ENCODE data around the gene ACSL1. TPM values are rescaled to one million over a fixed set of nuclear protein-coding genes. Genes with fewer than 3 reads are reported as not detected.

ACSL1 gene
- polyA plus RNA-seq, 2 donors: 41.9 to 46.5 TPM

DNA sequence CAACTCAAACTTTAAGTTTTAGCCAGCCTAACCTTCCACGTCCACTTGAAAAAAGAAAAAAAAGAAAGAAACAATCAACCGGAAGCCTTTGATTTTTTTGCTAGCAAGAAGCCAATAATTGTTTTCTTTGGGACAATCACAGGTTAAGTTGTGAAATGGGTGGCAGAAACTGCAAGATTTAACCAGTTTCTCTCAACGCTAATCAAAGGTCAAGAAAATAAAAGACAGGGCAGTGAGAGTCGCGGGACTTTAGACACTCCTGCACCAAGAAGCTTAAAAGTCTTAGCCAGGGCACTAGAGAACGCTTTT lies 1.0 kb downstream of the ACSL1 start:
- 29 to 37% methylated on average over 6 of the region's 6 CpGs for WGBS, 2 donors
- H3K36me3 ChIP-seq (ENCODE audit: control insufficient read depth in 2 of 2, insufficient read depth in 2 of 2, low read length in 1 of 2): peaks cover 0 to 2% of the 10 kb centered on the region in 2 donors
- H3K27ac ChIP-seq (ENCODE audit: low read depth in 2 of 2, low read length in 1 of 2): peak overlapping the region in 1 of 2 donors; percentile 79
- peak overlapping the region; percentile 75 to 84 for H3K4me3 ChIP-seq (ENCODE audit: low read depth in 1 of 2, low read length in 2 of 2)
- H3K4me1 ChIP-seq (ENCODE audit: control insufficient read depth in 2 of 2, insufficient read depth in 2 of 2, low read length in 1 of 2): peaks cover 0 to 5% of the 10 kb centered on the region in 2 donors
- no peaks in the 10 kb centered on the region for H3K9me3 ChIP-seq (ENCODE audit: control insufficient read depth in 2 of 2, insufficient read depth in 1 of 2, low read depth in 1 of 2, low read length in 1 of 2)
- no peaks in the 10 kb centered on the region for H3K27me3 ChIP-seq (ENCODE audit: control insufficient read depth in 1 of 2, insufficient read depth in 2 of 2, low read length in 2 of 2)

DNA sequence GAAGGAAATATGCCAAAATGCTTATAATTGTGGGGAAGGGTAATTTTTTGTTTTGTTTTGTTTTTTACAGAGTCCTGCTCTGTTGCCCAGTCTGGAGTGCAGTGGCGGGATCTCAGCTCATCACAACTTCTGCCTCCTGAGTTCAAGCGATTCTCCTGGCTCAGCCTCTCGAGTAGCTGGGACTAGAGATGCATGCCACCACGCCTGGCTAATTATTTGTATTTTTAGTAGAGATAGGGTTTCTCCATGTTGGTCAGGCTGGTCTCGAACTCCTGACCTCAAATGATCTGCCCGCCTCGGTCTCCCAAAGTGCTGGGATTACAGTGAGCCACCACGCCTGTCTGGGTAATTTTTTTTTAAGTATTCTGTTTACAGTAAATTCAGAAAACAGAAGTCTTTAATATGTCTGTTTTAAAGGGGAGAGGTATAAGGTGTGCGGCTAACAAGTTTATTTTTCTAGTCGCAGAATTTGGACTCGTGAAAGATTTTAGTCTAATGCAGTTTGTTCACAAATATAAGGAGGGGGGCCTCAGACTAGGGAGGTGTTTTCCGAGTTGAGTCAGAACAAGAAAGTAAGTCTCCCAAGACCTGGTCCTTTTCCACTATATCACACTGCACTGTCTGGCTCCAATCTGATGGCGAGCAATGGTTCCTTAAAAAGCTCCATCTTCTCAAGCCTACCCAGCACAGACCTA lies 1.5 kb downstream of the ACSL1 start:
- Histone ChIP-seq H3K27ac (ENCODE audit: low read depth in 2 of 2, low read length in 1 of 2) (no peak overlapping the region), H3K4me3 (ENCODE audit: low read depth in 1 of 2, low read length in 2 of 2) (no peak overlapping the region), H3K9me3 (ENCODE audit: control insufficient read depth in 2 of 2, insufficient read depth in 1 of 2, low read depth in 1 of 2, low read length in 1 of 2) (no peaks in the 10 kb centered on the region), H3K36me3 (ENCODE audit: control insufficient read depth in 2 of 2, insufficient read depth in 2 of 2, low read length in 1 of 2) (peaks cover 0 to 2% of the 10 kb centered on the region in 2 donors), H3K4me1 (ENCODE audit: control insufficient read depth in 2 of 2, insufficient read depth in 2 of 2, low read length in 1 of 2) (peaks cover 0 to 5% of the 10 kb centered on the region in 2 donors), H3K27me3 (ENCODE audit: control insufficient read depth in 1 of 2, insufficient read depth in 2 of 2, low read length in 2 of 2) (no peaks in the 10 kb centered on the region)
- WGBS, 2 donors: 82 to 85% methylated on average over 13 of the region's 13 CpGs

DNA sequence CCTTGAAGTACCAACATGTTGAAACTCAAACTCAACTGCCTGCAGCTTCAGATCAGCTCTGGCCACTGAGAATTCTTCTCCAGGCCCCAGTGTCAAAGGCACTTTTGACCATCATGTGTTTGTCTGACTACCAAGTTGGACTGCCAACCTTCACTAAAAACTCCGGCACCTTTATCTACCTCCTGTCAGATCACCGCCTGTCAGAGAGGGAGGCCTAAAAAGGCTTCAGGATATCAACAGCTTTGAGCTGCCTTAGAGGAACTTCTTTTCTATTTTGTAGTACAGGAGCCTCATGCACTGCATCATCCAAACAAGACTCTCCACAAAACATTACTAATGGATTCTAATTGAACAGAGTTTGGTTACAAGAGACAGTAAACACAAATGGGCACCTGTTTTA lies 2.8 kb downstream of the ACSL1 start:
- H3K27me3 ChIP-seq (ENCODE audit: control insufficient read depth in 1 of 2, insufficient read depth in 2 of 2, low read length in 2 of 2): no peaks in the 10 kb centered on the region
- H3K36me3 ChIP-seq (ENCODE audit: control insufficient read depth in 2 of 2, insufficient read depth in 2 of 2, low read length in 1 of 2): peaks cover 0 to 2% of the 10 kb centered on the region in 2 donors
- peaks cover 2 to 5% of the 10 kb centered on the region in 2 donors for H3K4me1 ChIP-seq (ENCODE audit: control insufficient read depth in 2 of 2, insufficient read depth in 2 of 2, low read length in 1 of 2)
- H3K9me3 ChIP-seq (ENCODE audit: control insufficient read depth in 2 of 2, insufficient read depth in 1 of 2, low read depth in 1 of 2, low read length in 1 of 2): no peaks in the 10 kb centered on the region
- no peak overlapping the region for H3K4me3 ChIP-seq (ENCODE audit: low read depth in 1 of 2, low read length in 2 of 2)
- no peak overlapping the region for H3K27ac ChIP-seq (ENCODE audit: low read depth in 2 of 2, low read length in 1 of 2)
- WGBS, 2 donors: 93 to 97% methylated on average over 2 of the region's 2 CpGs

GRCh38 chr4:184822356-184822755 lies 3.4 kb downstream of the ACSL1 start:
- no peak overlapping the region for H3K27ac ChIP-seq (ENCODE audit: low read depth in 2 of 2, low read length in 1 of 2)
- peaks cover 0 to 2% of the 10 kb centered on the region in 2 donors for H3K36me3 ChIP-seq (ENCODE audit: control insufficient read depth in 2 of 2, insufficient read depth in 2 of 2, low read length in 1 of 2)
- whole genome bisulfite sequencing, 2 donors: 96% methylated on average over 9 of the region's 9 CpGs
- H3K9me3 ChIP-seq (ENCODE audit: control insufficient read depth in 2 of 2, insufficient read depth in 1 of 2, low read depth in 1 of 2, low read length in 1 of 2): no peaks in the 10 kb centered on the region
- peaks cover 2 to 5% of the 10 kb centered on the region in 2 donors for H3K4me1 ChIP-seq (ENCODE audit: control insufficient read depth in 2 of 2, insufficient read depth in 2 of 2, low read length in 1 of 2)
- no peaks in the 10 kb centered on the region for H3K27me3 ChIP-seq (ENCODE audit: control insufficient read depth in 1 of 2, insufficient read depth in 2 of 2, low read length in 2 of 2)
- H3K4me3 ChIP-seq (ENCODE audit: low read depth in 1 of 2, low read length in 2 of 2): no peak overlapping the region

DNA sequence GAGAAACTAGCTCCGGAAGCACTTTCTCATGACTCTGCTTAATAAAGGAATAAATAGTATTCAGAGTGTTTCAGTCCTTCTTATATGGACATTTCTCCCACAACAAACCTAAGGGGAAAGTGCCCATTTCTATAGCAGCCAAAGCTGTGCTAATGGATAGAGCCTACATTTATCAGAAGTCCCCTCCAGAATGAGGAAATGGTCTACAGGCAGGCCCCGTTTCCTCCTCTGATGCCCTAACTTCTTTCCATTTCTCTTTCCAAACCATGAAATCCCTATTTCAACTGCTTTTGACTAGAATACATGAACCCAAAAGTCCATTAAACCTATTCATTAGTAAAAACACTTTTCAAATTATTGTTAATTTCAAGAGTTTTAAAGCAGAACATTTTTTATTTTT lies 4.5 kb downstream of the ACSL1 start:
- H3K36me3 ChIP-seq (ENCODE audit: control insufficient read depth in 2 of 2, insufficient read depth in 2 of 2, low read length in 1 of 2): peaks cover 0 to 2% of the 10 kb centered on the region in 2 donors
- H3K9me3 ChIP-seq (ENCODE audit: control insufficient read depth in 2 of 2, insufficient read depth in 1 of 2, low read depth in 1 of 2, low read length in 1 of 2): no peaks in the 10 kb centered on the region
- H3K27me3 ChIP-seq (ENCODE audit: control insufficient read depth in 1 of 2, insufficient read depth in 2 of 2, low read length in 2 of 2): no peaks in the 10 kb centered on the region
- peaks cover under 1 to 2% of the 10 kb centered on the region in 2 donors for H3K4me1 ChIP-seq (ENCODE audit: control insufficient read depth in 2 of 2, insufficient read depth in 2 of 2, low read length in 1 of 2)
- 91 to 95% methylated on average over 2 of the region's 2 CpGs for WGBS, 2 donors
- H3K27ac ChIP-seq (ENCODE audit: low read depth in 2 of 2, low read length in 1 of 2): no peak overlapping the region
- no peak overlapping the region for H3K4me3 ChIP-seq (ENCODE audit: low read depth in 1 of 2, low read length in 2 of 2)

GRCh38 chr4:184819786-184820185 lies 6.0 kb downstream of the ACSL1 start:
- WGBS, 2 donors: 81 to 86% methylated on average over 6 of the region's 6 CpGs
- peaks cover 0 to 2% of the 10 kb centered on the region in 2 donors for H3K36me3 ChIP-seq (ENCODE audit: control insufficient read depth in 2 of 2, insufficient read depth in 2 of 2, low read length in 1 of 2)
- no peak overlapping the region for H3K4me3 ChIP-seq (ENCODE audit: low read depth in 1 of 2, low read length in 2 of 2)
- H3K4me1 ChIP-seq (ENCODE audit: control insufficient read depth in 2 of 2, insufficient read depth in 2 of 2, low read length in 1 of 2): peaks cover 3 to 7% of the 10 kb centered on the region in 2 donors
- H3K9me3 ChIP-seq (ENCODE audit: control insufficient read depth in 2 of 2, insufficient read depth in 1 of 2, low read depth in 1 of 2, low read length in 1 of 2): no peaks in the 10 kb centered on the region
- no peak overlapping the region for H3K27ac ChIP-seq (ENCODE audit: low read depth in 2 of 2, low read length in 1 of 2)
- no peaks in the 10 kb centered on the region for H3K27me3 ChIP-seq (ENCODE audit: control insufficient read depth in 1 of 2, insufficient read depth in 2 of 2, low read length in 2 of 2)

DNA sequence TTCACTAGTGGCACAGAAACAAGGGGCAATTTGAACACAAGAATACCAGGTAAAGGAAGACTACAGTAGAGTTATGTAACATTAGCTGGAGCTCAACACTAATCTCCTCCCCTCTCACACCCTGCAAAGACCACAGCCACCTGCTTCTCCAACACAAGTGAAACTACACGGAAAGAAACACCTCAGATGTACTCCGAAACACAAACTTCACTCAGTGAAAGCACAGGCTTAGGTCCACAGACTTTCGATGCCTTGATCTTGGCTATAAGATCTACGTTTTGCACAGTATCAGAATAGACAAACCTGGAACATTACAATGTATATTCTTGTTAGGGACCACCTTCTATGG lies 7.6 kb downstream of the ACSL1 start:
- 79 to 83% methylated on average over 4 of the region's 4 CpGs for WGBS, 2 donors
- Histone ChIP-seq H3K4me3 (ENCODE audit: low read depth in 1 of 2, low read length in 2 of 2) (no peak overlapping the region), H3K27ac (ENCODE audit: low read depth in 2 of 2, low read length in 1 of 2) (no peak overlapping the region), H3K9me3 (ENCODE audit: control insufficient read depth in 2 of 2, insufficient read depth in 1 of 2, low read depth in 1 of 2, low read length in 1 of 2) (no peaks in the 10 kb centered on the region), H3K27me3 (ENCODE audit: control insufficient read depth in 1 of 2, insufficient read depth in 2 of 2, low read length in 2 of 2) (no peaks in the 10 kb centered on the region), H3K4me1 (ENCODE audit: control insufficient read depth in 2 of 2, insufficient read depth in 2 of 2, low read length in 1 of 2) (peaks cover 6 to 7% of the 10 kb centered on the region in 2 donors), H3K36me3 (ENCODE audit: control insufficient read depth in 2 of 2, insufficient read depth in 2 of 2, low read length in 1 of 2) (peaks cover 0 to 2% of the 10 kb centered on the region in 2 donors)

GRCh38 chr4:184817494-184818215 lies 8.1 kb downstream of the ACSL1 start:
- no peaks in the 10 kb centered on the region for H3K9me3 ChIP-seq (ENCODE audit: control insufficient read depth in 2 of 2, insufficient read depth in 1 of 2, low read depth in 1 of 2, low read length in 1 of 2)
- no peak overlapping the region for H3K4me3 ChIP-seq (ENCODE audit: low read depth in 1 of 2, low read length in 2 of 2)
- peaks cover 0 to 2% of the 10 kb centered on the region in 2 donors for H3K36me3 ChIP-seq (ENCODE audit: control insufficient read depth in 2 of 2, insufficient read depth in 2 of 2, low read length in 1 of 2)
- H3K4me1 ChIP-seq (ENCODE audit: control insufficient read depth in 2 of 2, insufficient read depth in 2 of 2, low read length in 1 of 2): peaks cover 7 to 8% of the 10 kb centered on the region in 2 donors
- no peak overlapping the region for H3K27ac ChIP-seq (ENCODE audit: low read depth in 2 of 2, low read length in 1 of 2)
- 84 to 92% methylated on average over 11 of the region's 11 CpGs for WGBS, 2 donors
- H3K27me3 ChIP-seq (ENCODE audit: control insufficient read depth in 1 of 2, insufficient read depth in 2 of 2, low read length in 2 of 2): no peaks in the 10 kb centered on the region

DNA sequence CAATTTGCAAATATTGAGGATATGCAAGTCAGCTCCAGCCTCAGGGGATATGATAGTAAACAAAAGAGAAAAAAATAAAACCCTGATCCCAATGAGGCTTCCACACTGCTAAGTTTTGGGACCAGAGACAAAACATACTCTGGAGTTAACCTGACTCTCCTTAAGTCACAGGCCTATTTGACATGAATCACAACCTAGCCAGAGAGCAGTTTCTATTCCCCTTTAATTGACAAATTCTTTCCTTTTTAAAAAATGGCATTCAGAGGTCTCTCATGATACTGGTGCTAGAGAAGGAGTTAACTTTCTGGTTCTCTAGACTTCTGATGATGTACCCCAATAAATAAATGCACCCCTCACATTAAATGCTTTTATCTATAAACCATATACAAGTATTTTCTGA lies 8.8 kb downstream of the ACSL1 start:
- H3K27ac ChIP-seq (ENCODE audit: low read depth in 2 of 2, low read length in 1 of 2): no peak overlapping the region

More for the DNA sequence above, 8.8 kb downstream of the ACSL1 start:
- no peak overlapping the region for H3K4me3 ChIP-seq (ENCODE audit: low read depth in 1 of 2, low read length in 2 of 2)
- no peaks in the 10 kb centered on the region for H3K36me3 ChIP-seq (ENCODE audit: control insufficient read depth in 2 of 2, insufficient read depth in 2 of 2, low read length in 1 of 2)
- H3K4me1 ChIP-seq (ENCODE audit: control insufficient read depth in 2 of 2, insufficient read depth in 2 of 2, low read length in 1 of 2): peaks cover 7 to 8% of the 10 kb centered on the region in 2 donors
- no peaks in the 10 kb centered on the region for H3K27me3 ChIP-seq (ENCODE audit: control insufficient read depth in 1 of 2, insufficient read depth in 2 of 2, low read length in 2 of 2)
- H3K9me3 ChIP-seq (ENCODE audit: control insufficient read depth in 2 of 2, insufficient read depth in 1 of 2, low read depth in 1 of 2, low read length in 1 of 2): no peaks in the 10 kb centered on the region

All from esophagus (tissue), 2 donors.